ENCODE data around the gene C1orf21.

- no peak for TF ChIP-seq ZFP30 (CRISPR knock-in tag; IDR thresholded peaks at IDR 0.05)
- TF ChIP-seq ARNTL (CRISPR knock-in tag; IDR thresholded peaks at IDR 0.05; ENCODE audit: borderline replicate concordance, low read depth) = no peak
- no peak for TF ChIP-seq POU6F1 (CRISPR knock-in tag; IDR thresholded peaks at IDR 0.05; ENCODE audit: borderline replicate concordance, low read depth)
- TF ChIP-seq, protein P1, sequence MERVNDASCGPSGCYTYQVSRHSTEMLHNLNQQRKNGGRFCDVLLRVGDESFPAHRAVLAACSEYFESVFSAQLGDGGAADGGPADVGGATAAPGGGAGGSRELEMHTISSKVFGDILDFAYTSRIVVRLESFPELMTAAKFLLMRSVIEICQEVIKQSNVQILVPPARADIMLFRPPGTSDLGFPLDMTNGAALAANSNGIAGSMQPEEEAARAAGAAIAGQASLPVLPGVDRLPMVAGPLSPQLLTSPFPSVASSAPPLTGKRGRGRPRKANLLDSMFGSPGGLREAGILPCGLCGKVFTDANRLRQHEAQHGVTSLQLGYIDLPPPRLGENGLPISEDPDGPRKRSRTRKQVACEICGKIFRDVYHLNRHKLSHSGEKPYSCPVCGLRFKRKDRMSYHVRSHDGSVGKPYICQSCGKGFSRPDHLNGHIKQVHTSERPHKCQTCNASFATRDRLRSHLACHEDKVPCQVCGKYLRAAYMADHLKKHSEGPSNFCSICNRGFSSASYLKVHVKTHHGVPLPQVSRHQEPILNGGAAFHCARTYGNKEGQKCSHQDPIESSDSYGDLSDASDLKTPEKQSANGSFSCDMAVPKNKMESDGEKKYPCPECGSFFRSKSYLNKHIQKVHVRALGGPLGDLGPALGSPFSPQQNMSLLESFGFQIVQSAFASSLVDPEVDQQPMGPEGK (CRISPR knock-in tag; IDR thresholded peaks at IDR 0.05; ENCODE audit: borderline replicate concordance) = no peak
- no peak for TF ChIP-seq ZFP3 (CRISPR knock-in tag; IDR thresholded peaks at IDR 0.05)
- no peak for TF ChIP-seq ZNF8 (CRISPR knock-in tag; IDR thresholded peaks at IDR 0.05)
- TF ChIP-seq ZNF565 (CRISPR knock-in tag; conservative IDR thresholded peaks at IDR 0.05; ENCODE audit: low read depth) = no peak
- TF ChIP-seq ESRRG (CRISPR knock-in tag; IDR thresholded peaks at IDR 0.05) = no peak
- TF ChIP-seq ISL1 (CRISPR knock-in tag; IDR thresholded peaks at IDR 0.05) = no peak
These were observed 165.6 kb downstream of the C1orf21 start for GRCh38 chr1:184552446-184552845.
